Choroid plexus epithelial cell (primary cell): ENCODE data around the gene TAPT1.
A peak's percentile ranks its signal among the peaks of the same experiment; 100 is the strongest.

Experiments used
- DNase-seq: peaks from one replicate; pipeline ENCODE4 v3.0.0-alpha.2; 2010; ENCODE audit warnings: low read depth
- H3K4me3 ChIP-seq: 2 replicates; pipeline ENCODE4 v1.5.1; 2011; ENCODE audit warnings: low read depth, mild to moderate bottlenecking, control low read depth, low read length, moderate library complexity
- TF ChIP-seq, protein P1 (sequence below): conservative IDR thresholded peaks from 2 replicates; pipeline ENCODE4 v1.5.1; 2011; ENCODE audit warnings: low read depth, mild to moderate bottlenecking, control low read depth, inconsistent platforms, low read length, moderate library complexity

Gene TAPT1

GRCh38 chr4:16125571-16126445 is 100.5 kb downstream of the TAPT1 start:
- DNase-seq = no peak

GRCh38 chr4:16124232-16124631 is 102.0 kb downstream of the TAPT1 start:
- TF ChIP-seq, protein P1, sequence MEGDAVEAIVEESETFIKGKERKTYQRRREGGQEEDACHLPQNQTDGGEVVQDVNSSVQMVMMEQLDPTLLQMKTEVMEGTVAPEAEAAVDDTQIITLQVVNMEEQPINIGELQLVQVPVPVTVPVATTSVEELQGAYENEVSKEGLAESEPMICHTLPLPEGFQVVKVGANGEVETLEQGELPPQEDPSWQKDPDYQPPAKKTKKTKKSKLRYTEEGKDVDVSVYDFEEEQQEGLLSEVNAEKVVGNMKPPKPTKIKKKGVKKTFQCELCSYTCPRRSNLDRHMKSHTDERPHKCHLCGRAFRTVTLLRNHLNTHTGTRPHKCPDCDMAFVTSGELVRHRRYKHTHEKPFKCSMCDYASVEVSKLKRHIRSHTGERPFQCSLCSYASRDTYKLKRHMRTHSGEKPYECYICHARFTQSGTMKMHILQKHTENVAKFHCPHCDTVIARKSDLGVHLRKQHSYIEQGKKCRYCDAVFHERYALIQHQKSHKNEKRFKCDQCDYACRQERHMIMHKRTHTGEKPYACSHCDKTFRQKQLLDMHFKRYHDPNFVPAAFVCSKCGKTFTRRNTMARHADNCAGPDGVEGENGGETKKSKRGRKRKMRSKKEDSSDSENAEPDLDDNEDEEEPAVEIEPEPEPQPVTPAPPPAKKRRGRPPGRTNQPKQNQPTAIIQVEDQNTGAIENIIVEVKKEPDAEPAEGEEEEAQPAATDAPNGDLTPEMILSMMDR = no peak
- peak; percentile 8 for DNase-seq

More at GRCh38 chr4:16125571-16126445, 100.5 kb downstream of the TAPT1 start:
- H3K4me3 ChIP-seq = no peak overlapping the region
- TF ChIP-seq, protein P1 = no peak

GRCh38 chr4:16123356-16124084 is 102.8 kb downstream of the TAPT1 start:
- DNase-seq = no peak
- TF ChIP-seq, protein P1 = no peak
- H3K4me3 ChIP-seq = no peak overlapping the region

More at GRCh38 chr4:16124232-16124631, 102.0 kb downstream of the TAPT1 start:
- H3K4me3 ChIP-seq = no peak overlapping the region

DNA sequence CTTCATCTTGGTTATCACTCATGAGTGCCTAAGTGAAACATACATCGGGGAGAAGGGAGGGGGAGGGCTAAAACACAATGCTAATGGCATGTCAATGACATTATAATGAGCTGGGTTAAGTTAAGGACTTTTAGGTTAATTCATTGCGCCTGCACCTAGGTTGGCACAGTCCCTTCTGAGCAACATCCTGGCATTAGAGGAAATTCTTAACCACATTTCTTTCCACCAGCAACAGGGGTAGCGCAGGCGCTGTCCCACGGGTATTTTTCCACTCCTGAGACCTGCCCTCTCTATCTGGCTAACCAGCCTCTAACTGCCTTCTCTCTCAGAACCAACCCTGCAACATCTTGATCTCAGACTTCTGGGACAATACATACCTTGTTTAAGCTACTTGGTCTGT is 103.5 kb downstream of the TAPT1 start:
- TF ChIP-seq, protein P1 = no peak
- H3K4me3 ChIP-seq = no peak overlapping the region
- DNase-seq = no peak

- TF ChIP-seq, protein P1 = no peak
- H3K4me3 ChIP-seq = no peak overlapping the region
- no peak for DNase-seq
These were observed 104.0 kb downstream of the TAPT1 start for GRCh38 chr4:16122308-16122711.

GRCh38 chr4:16120720-16121119 is 105.6 kb downstream of the TAPT1 start:
- TF ChIP-seq, protein P1 = no peak
- H3K4me3 ChIP-seq = no peak overlapping the region
- DNase-seq = no peak

DNA sequence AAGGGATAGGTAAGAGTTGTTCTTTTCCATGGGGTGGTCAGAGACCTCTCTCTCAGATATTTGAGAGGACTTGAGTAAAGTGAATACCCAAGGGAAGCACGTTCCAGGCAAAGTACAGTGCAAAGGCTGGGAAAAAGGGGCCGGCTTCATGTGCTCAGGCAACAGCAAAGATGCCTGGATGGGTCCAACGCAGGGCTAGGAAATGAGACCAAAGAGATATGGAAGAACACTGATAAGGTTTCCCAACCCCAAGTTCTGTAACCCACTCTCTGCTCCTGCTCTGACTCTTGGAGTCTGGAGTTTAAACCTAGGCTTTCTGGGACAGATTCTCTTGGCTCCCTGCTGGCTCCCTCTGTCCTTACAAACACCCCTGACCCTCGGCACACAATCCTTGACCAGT is 106.3 kb downstream of the TAPT1 start:
- no peak for DNase-seq
- no peak overlapping the region for H3K4me3 ChIP-seq
- TF ChIP-seq, protein P1 = no peak
